Retina (tissue), 1 donor: ENCODE results near the gene PSD4.

Source experiments
- DNase-seq: peaks from one replicate; pipeline ENCODE4 v3.0.0-alpha.2; 2016

The PSD4 gene

DNA sequence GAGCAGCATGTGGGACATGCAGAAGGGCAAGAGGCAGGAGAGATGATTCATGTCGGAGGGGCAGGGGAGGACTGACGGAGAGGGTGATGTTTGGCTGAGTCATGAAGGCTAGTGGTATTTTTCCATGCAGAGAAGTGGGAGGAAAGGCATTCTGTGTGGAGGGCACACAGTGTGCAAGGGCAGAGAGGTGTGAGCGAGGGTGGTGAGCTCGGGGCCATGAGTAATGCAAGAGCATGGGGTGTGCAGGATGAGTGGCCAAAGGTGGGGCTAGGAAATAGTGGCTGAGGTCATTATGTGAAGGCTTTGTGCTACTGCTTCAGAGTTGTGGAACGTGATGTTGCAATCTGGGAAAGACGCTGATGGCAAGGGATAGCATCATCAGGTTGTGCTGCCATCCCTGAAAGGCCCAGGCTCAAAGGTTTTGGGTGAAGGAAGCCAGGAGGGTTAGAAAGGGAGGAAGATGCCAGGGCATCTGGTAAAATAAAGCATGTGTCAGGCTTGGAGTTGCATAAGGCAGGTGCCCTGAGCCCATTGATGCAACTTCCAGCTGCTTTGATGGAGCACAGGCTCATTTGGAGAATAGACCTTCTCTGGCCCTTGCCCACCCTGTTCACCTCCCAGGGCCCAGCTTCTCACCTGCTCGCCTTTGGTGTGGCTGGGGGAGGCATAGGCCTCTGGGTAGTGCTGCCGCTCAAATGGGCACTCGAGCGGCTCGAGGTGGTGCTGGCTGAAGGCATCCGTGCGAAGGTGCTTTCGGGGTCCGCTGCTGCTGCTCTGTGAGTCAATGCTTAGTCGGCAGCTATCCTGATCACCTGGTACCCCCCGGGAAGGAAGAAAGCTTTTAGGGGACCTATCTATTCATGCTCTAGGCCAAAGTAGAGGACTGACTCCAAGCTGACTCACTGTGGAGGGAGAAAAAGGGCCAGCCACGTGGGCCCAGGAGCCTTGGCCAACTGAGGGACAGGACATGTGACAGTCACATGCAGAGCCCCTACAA, 67.4 kb downstream of the PSD4 start:
- DNase-seq, result no peak

- no peak for DNase-seq
Measured at GRCh38 chr2:113242327-113242726, 68.6 kb downstream of the PSD4 start.

GRCh38 chr2:113245276-113245711, 71.5 kb downstream of the PSD4 start:
- no peak for DNase-seq

DNA sequence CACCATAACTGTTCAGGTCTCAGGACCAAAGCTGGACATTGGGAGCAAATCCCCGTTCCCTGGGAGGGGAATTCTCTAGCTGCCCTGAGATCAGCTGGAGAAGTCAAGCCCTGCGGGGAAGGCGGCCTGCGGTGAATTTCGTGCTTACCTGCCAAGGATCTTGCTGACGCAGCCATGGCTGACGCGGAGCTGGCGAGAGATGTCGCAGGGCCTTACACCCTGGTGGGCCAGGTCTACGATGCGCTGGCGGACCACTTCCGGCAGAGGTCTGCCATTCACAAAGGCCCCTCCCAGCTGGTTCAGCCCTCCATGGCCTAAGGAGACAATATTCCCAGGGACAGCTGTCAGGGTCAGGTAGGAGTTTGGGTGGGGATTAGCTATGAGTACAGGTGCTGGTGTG, 72.8 kb downstream of the PSD4 start:
- no peak for DNase-seq

DNA sequence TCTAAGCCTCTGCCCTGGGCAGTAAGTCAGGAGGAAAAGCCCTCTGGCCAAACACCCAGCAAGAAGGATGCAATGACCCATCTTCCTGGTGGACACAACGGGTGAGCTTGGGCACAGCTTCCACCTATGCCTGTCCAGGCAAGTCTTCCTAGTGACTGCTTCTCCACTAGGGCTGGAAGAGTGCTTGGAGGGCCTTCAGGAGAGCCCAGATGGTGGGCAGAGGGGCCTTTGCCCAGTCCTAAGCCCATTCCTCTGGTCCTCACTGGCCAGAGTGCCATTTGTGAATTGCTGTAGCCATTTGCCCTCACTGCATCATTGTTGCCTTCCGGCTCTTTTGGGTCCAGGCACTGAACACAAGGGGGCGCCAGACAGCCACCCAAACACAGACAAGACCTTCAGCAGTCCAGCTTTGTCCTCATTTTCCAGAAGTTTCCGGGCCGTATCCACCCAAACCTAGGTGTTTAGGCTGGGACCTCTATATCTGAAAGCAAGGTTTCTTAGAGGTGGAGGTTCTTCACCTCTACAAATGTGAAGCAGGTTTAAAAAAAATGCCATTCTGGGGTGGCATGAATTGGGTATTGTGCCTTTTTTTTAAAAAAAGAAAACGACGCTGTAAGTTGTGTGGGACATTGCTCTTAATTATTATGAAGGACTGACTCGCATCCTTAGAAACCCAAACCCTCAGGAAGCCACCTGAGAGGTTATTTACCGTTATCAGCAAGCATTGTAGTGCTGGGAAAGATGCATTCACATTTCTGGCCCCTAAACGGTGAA, 75.4 kb downstream of the PSD4 start:
- peak; percentile 90 for DNase-seq

- no peak for DNase-seq
Measured at GRCh38 chr2:113251118-113251517, 77.3 kb downstream of the PSD4 start.

- DNase-seq, result no peak
Measured at GRCh38 chr2:113252047-113252590, 78.3 kb downstream of the PSD4 start.

GRCh38 chr2:113253453-113253852, 79.7 kb downstream of the PSD4 start:
- DNase-seq, result no peak

- DNase-seq, result no peak
Measured at GRCh38 chr2:113255140-113256070, 81.6 kb downstream of the PSD4 start.

DNA sequence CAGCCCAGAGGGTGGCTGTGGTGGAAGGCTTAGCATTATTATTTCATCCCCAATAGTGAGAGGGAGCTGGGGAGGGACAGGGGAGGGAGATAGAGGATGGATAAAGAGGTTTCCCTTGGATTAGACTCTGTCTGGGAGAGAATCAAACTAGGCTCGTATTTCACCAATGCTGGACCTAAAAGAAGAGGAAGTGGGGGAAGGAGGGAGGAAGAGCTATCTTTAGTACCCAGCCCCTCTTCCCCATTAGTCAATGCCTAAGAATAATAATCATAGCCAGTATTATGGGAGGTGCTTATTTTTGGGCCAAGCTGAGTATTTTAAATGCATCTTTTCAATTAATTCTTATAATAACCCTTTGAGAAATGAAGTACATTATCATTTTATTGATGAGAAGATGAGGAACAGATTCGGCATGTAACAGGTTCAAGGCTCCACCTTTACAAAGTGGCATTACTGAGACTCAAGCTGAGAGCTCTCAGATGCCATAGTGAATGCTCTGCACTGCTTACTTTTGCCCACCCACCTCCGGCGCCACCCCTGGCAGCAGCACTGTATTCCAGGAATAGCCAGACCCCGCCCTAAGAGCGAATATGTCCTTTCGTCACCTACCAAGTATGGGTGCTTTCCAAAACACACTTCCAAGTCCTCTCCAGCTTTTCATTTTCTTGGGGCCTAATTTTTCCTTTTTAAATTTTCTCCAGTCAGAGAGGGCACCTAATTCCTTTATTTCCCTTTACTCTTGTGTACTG, 83.9 kb downstream of the PSD4 start:
- no peak for DNase-seq

- DNase-seq, result no peak
Measured at GRCh38 chr2:113258471-113259147, 84.8 kb downstream of the PSD4 start.
